HG02970 (cell line): ENCODE measurements around the gene SLC35F3.
A peak's percentile ranks its signal among the peaks of the same experiment; 100 is the strongest.
"Not testable (repeated sequence)": the region's sequence is repeated elsewhere in the genome, so short reads cannot be mapped to it uniquely, and the experiment has no call there.

Source experiments
- ATAC-seq: cut with Tn5 transposase; IDR thresholded peaks from one replicate; pipeline ENCODE4 v1.9.1; 2021; ENCODE audit warnings: mild to moderate bottlenecking, moderate library complexity, moderate number of reproducible peaks; ENCODE audit not compliant: unreplicated experiment, low FRiP score

Gene SLC35F3

GRCh38 chr1:234239515-234239914, 335.0 kb downstream of the SLC35F3 start:
- no peak for ATAC-seq

- ATAC-seq, result no peak
Measured at GRCh38 chr1:234239936-234240335, 335.5 kb downstream of the SLC35F3 start.

GRCh38 chr1:234240680-234241079, 336.2 kb downstream of the SLC35F3 start:
- ATAC-seq, result no peak

GRCh38 chr1:234241941-234242490, 337.5 kb downstream of the SLC35F3 start:
- ATAC-seq, result no peak

GRCh38 chr1:234243521-234244260, 339.2 kb downstream of the SLC35F3 start:
- ATAC-seq, result no peak

GRCh38 chr1:234244482-234244881, 340.0 kb downstream of the SLC35F3 start:
- ATAC-seq, result no peak

GRCh38 chr1:234246638-234247116, 342.2 kb downstream of the SLC35F3 start:
- ATAC-seq, result peak; percentile 71

- ATAC-seq, result not testable (repeated sequence)
Measured at GRCh38 chr1:234247746-234248145, 343.3 kb downstream of the SLC35F3 start.

GRCh38 chr1:234250747-234251146, 346.3 kb downstream of the SLC35F3 start:
- ATAC-seq, result no peak

- ATAC-seq, result no peak
Measured at GRCh38 chr1:234253732-234254131, 349.3 kb downstream of the SLC35F3 start.

- ATAC-seq, result no peak
Measured at GRCh38 chr1:234256359-234256758, 351.9 kb downstream of the SLC35F3 start.

- ATAC-seq, result no peak
Measured at GRCh38 chr1:234258071-234258470, 353.6 kb downstream of the SLC35F3 start.

GRCh38 chr1:234260578-234260977, 356.1 kb downstream of the SLC35F3 start:
- no peak for ATAC-seq

- no peak for ATAC-seq
Measured at GRCh38 chr1:234261545-234261944, 357.1 kb downstream of the SLC35F3 start.

GRCh38 chr1:234262007-234262753, 357.7 kb downstream of the SLC35F3 start:
- ATAC-seq, result no peak

- ATAC-seq, result no peak
Measured at GRCh38 chr1:234262754-234263105, 358.3 kb downstream of the SLC35F3 start.

GRCh38 chr1:234264832-234265231, 360.4 kb downstream of the SLC35F3 start:
- ATAC-seq, result no peak

GRCh38 chr1:234265321-234265720, 360.8 kb downstream of the SLC35F3 start:
- ATAC-seq, result no peak

- no peak for ATAC-seq
Measured at GRCh38 chr1:234265861-234266260, 361.4 kb downstream of the SLC35F3 start.

GRCh38 chr1:234270093-234270492, 365.6 kb downstream of the SLC35F3 start:
- no peak for ATAC-seq

GRCh38 chr1:234270581-234271242, 366.2 kb downstream of the SLC35F3 start:
- no peak for ATAC-seq
